Heart left ventricle (tissue), 16 donors: ENCODE data around the gene ZNF804A. TPM values are rescaled to one million over a fixed set of nuclear protein-coding genes. Genes with fewer than 3 reads are reported as not detected.

Experiments used
- ATAC-seq, 4 donors: fragments of 200-7000 bp; cut with Tn5 transposase; one replicate each; pipeline ENCODE4 v1.9.1; 2020 to 2022; ENCODE audit warnings: moderate library complexity in 4 of 4, mild to moderate bottlenecking in 3 of 4, moderate number of reproducible peaks in 1 of 4
- DNase-seq, 5 donors: peaks; one replicate each; pipeline ENCODE4 v3.0.0-alpha.2; 2020
- H3K27ac ChIP-seq, 12 donors: fragments of 200-600 bp; sonication (generic) in 4 of 12; one replicate each; pipeline versions ENCODE4 v1.5.0 to v1.8.0; 2016 to 2022; ENCODE audit warnings: mild to moderate bottlenecking in 2 of 12
- H3K27me3 ChIP-seq, 9 donors: fragments of 200-600 bp; sonication (generic) in 2 of 9; one replicate each; pipeline versions ENCODE4 v1.5.1 to v1.8.0; 2016 to 2022; ENCODE audit warnings: mild to moderate bottlenecking in 3 of 9
- H3K36me3 ChIP-seq, 9 donors: fragments of 200-600 bp; sonication (generic) in 2 of 9; one replicate each; pipeline versions ENCODE4 v1.5.0 to v1.8.0; 2018 to 2022; ENCODE audit warnings: mild to moderate bottlenecking in 2 of 9
- H3K4me1 ChIP-seq, 12 donors: fragments of 200-600 bp; sonication (generic) in 4 of 12; one replicate each; pipeline versions ENCODE4 v1.5.0 to v1.8.0; 2016 to 2022; ENCODE audit warnings: mild to moderate bottlenecking in 3 of 12
- H3K4me3 ChIP-seq, 12 donors: fragments of 200-600 bp; sonication (generic) in 4 of 12; one replicate each; pipeline versions ENCODE4 v1.5.0 to v1.8.0; 2017 to 2022; ENCODE audit warnings: mild to moderate bottlenecking in 9 of 12, moderate library complexity in 4 of 12
- H3K9me3 ChIP-seq, 12 donors: fragments of 200-600 bp; sonication (generic) in 4 of 12; one replicate each; pipeline versions ENCODE4 v1.5.0 to v1.8.0; 2016 to 2022; ENCODE audit warnings: mild to moderate bottlenecking in 1 of 12
- POLR2A ChIP-seq, 2 donors: fragments of 450-650 bp; IDR thresholded peaks; one replicate each; pipeline ENCODE4 v1.6.1; 2017; ENCODE audit warnings: antibody characterized with exemption in 2 of 2, mild to moderate bottlenecking in 2 of 2, moderate library complexity in 2 of 2
- WGBS, 4 donors: extraction: QIAGEN DNeasy Blood & Tissue Kit in 2 of 4; methylation state at CpG; one replicate each; pipeline versions ENCODE4 v1.1.5 to v1.1.7; 2013 to 2018; 5-methylcytosine and 5-hydroxymethylcytosine counted together
- intact Hi-C, 10 donors: fragments of 100-400 bp; cut with DNase I; formaldehyde crosslinking; loops; one replicate each; pipeline versions ENCODE4 v1.11.1 to v1.14.2; 2022
- polyA plus RNA-seq, 2 donors: library from polyadenylated mRNA; stranded (reverse); fragments of 200-250 nt; gene quantifications; one replicate each; pipeline ENCODE4 v1.2.3, GENCODE V29; 2013
- total RNA-seq, 9 donors: library from RNA; depleted of rRNA in 2 of 9; stranded (reverse); fragments of >200 nt in 2 of 9; fragmentation: NEBNext Ultra II Directional in 3 of 9; extraction: Animal tissue kit (Norgen Biotek cat#: 25700) in 3 of 9; gene quantifications; one replicate each; pipeline versions ENCODE4 v1.1.0 to v1.2.4, GENCODE V29; 2016 to 2023
- TF ChIP-seq, protein P1 (sequence below), 12 donors: fragments of 200-600 bp; sonication (generic) in 4 of 12; IDR thresholded peaks; one replicate each; pipeline versions ENCODE4 v1.5.0 to v1.8.0; 2018 to 2022; ENCODE audit warnings: antibody characterized with exemption in 12 of 12, mild to moderate bottlenecking in 5 of 12
- donor health status: ischemic (EF 13 %, LVEDD 7.1; RV severe dilation, severe dysfunction).
- donor health status: healthy with polysubstance abuse.
- donor health status: DM: no; HTN: yes; CAD: no.
- donor health status: DM: no; HTN: no; CAD: no.
- donor health status: ischemic (EF 25% LVEDD 6.9; RV normal size, moderate dysfunction).
- donor health status: ischemic (EF 25% LVEDD 5.7; RV mildly dilated, moderate dysfunction).
- donor health status: healthy.
- donor health status: DM: yes; HTN: yes; CAD: no.
- donor health status: ischemic (EF 35%, LVEDD 5.7; RV mildly dilated, moderate dysfunction).
- donor health status: nonischemic (EF 11% LVEDD 7.7; RV severe dilation, severe dysfunction).
- donor health status: DM: yes; HTN: yes; CAD: no.
- donor health status: PGD.
- donor health status: ischemic (EF 29% LVEDD 5.4; RV normal size, mild dysfunction).
- donor health status: nonischemic (EF 23%, LVEDD 6.1; RV moderate dilation, normal function).

The ZNF804A gene
- total and polyA plus RNA-seq, 11 donors = 0.06 to 0.08 TPM; not detected in 9

DNA sequence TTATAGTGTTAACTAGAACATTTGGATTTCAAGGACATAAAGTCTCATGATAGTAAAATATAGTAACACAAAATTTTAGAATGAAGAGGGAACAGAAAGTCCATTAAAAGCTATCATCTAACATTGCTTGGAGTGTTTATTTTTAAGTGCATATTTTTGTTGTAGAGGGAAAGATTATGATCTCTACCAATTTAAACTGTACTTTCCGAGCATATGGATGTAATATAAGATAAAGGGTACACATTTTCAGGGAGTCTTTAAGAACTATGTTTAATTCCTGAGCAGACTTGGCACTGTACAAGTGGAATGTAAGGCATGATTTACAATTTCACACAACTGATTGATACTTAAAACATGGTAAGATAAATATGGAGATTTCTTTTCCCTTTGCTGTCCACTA lies 34.2 kb upstream of the ZNF804A start:
- intact Hi-C loops = no loop called here
- Histone ChIP-seq H3K4me3 (no peak overlapping the region), H3K9me3 (no peaks in the 10 kb centered on the region), H3K27ac (no peak overlapping the region), H3K27me3 (no peaks in the 10 kb centered on the region), H3K4me1 (peaks cover 0 to 6% (median 0%) of the 10 kb centered on the region in 12 donors), H3K36me3 (no peaks in the 10 kb centered on the region)
- ATAC-seq = no peak
- WGBS, 4 donors = 38 to 54% (median 50%) methylated on average over 1 of the region's 1 CpG
- DNase-seq = no peak
- TF ChIP-seq, protein P1, sequence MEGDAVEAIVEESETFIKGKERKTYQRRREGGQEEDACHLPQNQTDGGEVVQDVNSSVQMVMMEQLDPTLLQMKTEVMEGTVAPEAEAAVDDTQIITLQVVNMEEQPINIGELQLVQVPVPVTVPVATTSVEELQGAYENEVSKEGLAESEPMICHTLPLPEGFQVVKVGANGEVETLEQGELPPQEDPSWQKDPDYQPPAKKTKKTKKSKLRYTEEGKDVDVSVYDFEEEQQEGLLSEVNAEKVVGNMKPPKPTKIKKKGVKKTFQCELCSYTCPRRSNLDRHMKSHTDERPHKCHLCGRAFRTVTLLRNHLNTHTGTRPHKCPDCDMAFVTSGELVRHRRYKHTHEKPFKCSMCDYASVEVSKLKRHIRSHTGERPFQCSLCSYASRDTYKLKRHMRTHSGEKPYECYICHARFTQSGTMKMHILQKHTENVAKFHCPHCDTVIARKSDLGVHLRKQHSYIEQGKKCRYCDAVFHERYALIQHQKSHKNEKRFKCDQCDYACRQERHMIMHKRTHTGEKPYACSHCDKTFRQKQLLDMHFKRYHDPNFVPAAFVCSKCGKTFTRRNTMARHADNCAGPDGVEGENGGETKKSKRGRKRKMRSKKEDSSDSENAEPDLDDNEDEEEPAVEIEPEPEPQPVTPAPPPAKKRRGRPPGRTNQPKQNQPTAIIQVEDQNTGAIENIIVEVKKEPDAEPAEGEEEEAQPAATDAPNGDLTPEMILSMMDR (IDR thresholded peaks at IDR 0.05) = no peak
- no peak for TF ChIP-seq POLR2A (IDR thresholded peaks at IDR 0.05)

DNA sequence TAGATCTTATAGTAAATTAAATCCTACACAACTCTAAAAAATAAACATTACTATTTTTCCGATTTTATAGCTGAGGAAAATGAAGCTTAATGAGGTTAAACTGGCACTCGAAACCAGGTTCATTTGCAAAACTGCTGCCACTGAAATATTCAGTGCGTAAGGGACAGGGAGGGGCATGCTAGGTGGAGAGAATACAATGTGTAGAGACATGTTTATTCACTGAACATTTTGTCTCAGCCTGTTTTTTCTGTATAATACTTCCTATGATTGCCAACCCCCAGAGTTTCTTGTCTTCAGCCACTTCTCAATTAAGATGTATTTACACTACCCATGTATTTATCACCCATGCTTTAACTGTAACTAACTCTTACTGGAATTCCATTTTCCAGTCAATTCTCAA lies 31.6 kb upstream of the ZNF804A start:
- Histone ChIP-seq H3K4me1 (peaks cover 0 to 6% (median 0%) of the 10 kb centered on the region in 12 donors), H3K4me3 (no peak overlapping the region), H3K9me3 (no peaks in the 10 kb centered on the region), H3K36me3 (no peaks in the 10 kb centered on the region), H3K27me3 (no peaks in the 10 kb centered on the region), H3K27ac (no peak overlapping the region)
- TF ChIP-seq, protein P1 (IDR thresholded peaks at IDR 0.05) = no peak
- TF ChIP-seq POLR2A (IDR thresholded peaks at IDR 0.05) = no peak
- no peak for DNase-seq
- no peak for ATAC-seq
- 73 to 82% (median 79%) methylated on average over 3 of the region's 3 CpGs for WGBS, 4 donors
- intact Hi-C loops = no loop called here

DNA sequence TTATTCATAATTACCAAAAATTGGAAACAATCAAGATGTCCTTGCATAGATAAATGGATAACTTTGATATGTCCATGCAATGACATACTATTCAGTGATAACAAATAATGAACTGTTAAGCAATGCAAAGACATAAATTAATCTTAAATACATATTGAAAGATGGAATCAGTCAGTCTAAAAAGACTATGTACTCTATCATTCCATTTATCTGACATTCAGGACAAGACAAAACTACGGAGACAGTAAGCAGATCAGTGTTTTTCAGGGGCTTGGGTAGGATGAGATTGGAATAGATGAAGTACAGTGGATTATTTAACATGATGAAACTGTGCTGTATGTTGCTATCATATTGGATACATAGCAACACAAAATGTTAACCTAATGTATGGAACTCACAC lies 21.3 kb upstream of the ZNF804A start:
- DNase-seq = no peak
- intact Hi-C loops = no loop called here

DNA sequence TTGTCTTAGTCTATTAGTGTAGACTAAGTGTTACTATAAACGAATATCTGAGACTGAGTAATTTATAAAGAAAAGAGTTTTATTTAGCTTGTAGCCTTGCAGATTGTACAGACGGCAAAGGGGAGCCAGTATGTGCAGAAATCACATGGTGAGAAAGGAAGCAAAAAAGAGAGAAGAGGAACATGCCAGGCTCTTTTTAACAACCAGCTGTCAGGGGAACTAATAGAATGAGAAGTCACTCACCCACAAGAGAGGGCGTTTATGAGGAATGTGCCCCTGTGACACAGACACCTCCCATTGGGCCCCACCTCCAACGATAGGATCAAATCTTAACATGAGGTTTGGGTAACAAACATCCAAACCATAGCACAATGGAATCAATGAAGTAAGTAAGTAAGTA lies 20.6 kb upstream of the ZNF804A start:
- Histone ChIP-seq H3K36me3 (no peaks in the 10 kb centered on the region), H3K4me1 (no peaks in the 10 kb centered on the region), H3K4me3 (no peak overlapping the region), H3K27ac (peak overlapping the region in 1 of 12 donors; percentile 42), H3K9me3 (no peaks in the 10 kb centered on the region), H3K27me3 (no peaks in the 10 kb centered on the region)
- intact Hi-C loops = no loop called here
- no peak for DNase-seq
- no peak for ATAC-seq
- no peak for TF ChIP-seq POLR2A (IDR thresholded peaks at IDR 0.05)
- TF ChIP-seq, protein P1 (IDR thresholded peaks at IDR 0.05) = no peak
- WGBS, 4 donors = 56 to 64% (median 60%) methylated on average over 4 of the region's 4 CpGs

More for the DNA sequence above, 21.3 kb upstream of the ZNF804A start:
- WGBS, 4 donors = 83 to 88% (median 84%) methylated on average over 1 of the region's 1 CpG
- Histone ChIP-seq H3K36me3 (no peaks in the 10 kb centered on the region), H3K4me1 (no peaks in the 10 kb centered on the region), H3K27me3 (no peaks in the 10 kb centered on the region), H3K4me3 (no peak overlapping the region), H3K27ac (peak overlapping the region in 1 of 12 donors; percentile 42), H3K9me3 (no peaks in the 10 kb centered on the region)
- no peak for ATAC-seq
- no peak for TF ChIP-seq POLR2A (IDR thresholded peaks at IDR 0.05)
- TF ChIP-seq, protein P1 (IDR thresholded peaks at IDR 0.05) = no peak
